ENCODE data around the gene NCR2. TPM values are rescaled to one million over a fixed set of nuclear protein-coding genes. Genes with fewer than 3 reads are reported as not detected.

Gene NCR2
- total RNA-seq, 1 experiment from 2014 or later = not detected

DNA sequence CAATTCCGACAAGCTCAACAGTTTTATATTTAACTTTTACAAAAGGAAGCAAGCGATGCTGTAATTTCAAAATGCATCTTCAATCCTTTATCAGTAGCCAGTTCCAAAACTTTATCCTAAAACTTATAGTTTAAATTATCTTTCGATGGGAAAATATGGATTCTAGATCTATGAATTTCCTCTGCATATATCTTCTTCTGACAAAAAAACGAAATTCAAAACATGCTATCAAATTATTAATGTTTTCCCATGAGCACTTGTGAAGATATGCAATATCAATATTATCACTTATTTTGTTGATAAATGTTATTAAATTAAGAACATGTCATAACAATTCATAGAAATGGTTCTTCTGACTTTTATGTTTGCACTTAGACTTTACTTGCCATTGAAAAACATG is 2.3 kb downstream of the NCR2 start:
- Mint-ChIP-seq H3K4me1 (ENCODE audit: low read depth, unreplicated experiment) (no peaks in the 10 kb centered on the region), H3K27ac (ENCODE audit: unreplicated experiment) (no peak overlapping the region), H3K27me3 (ENCODE audit: unreplicated experiment) (peaks cover 64% of the 10 kb centered on the region), H3K4me3 (ENCODE audit: low read depth, unreplicated experiment) (no peak overlapping the region), H3K36me3 (ENCODE audit: insufficient read depth, unreplicated experiment) (no peaks in the 10 kb centered on the region), H3K9me3 (ENCODE audit: low read depth, unreplicated experiment) (no peaks in the 10 kb centered on the region)
- no peak for DNase-seq
- TF ChIP-seq, protein P1, sequence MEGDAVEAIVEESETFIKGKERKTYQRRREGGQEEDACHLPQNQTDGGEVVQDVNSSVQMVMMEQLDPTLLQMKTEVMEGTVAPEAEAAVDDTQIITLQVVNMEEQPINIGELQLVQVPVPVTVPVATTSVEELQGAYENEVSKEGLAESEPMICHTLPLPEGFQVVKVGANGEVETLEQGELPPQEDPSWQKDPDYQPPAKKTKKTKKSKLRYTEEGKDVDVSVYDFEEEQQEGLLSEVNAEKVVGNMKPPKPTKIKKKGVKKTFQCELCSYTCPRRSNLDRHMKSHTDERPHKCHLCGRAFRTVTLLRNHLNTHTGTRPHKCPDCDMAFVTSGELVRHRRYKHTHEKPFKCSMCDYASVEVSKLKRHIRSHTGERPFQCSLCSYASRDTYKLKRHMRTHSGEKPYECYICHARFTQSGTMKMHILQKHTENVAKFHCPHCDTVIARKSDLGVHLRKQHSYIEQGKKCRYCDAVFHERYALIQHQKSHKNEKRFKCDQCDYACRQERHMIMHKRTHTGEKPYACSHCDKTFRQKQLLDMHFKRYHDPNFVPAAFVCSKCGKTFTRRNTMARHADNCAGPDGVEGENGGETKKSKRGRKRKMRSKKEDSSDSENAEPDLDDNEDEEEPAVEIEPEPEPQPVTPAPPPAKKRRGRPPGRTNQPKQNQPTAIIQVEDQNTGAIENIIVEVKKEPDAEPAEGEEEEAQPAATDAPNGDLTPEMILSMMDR (IDR thresholded peaks at IDR 0.05; ENCODE audit: unreplicated experiment) = no peak
- no TSS peak for BruUV-seq (replicated peaks)
- CTCF ChIA-PET = interaction anchor here (1.0 kb wide), 1 partner anchor 206 kb away, joined by 3 read pairs; no protein-coding TSS in a partner anchor
- intact Hi-C loops (cut with micrococcal nuclease; ENCODE audit: unreplicated experiment) = no loop called here

DNA sequence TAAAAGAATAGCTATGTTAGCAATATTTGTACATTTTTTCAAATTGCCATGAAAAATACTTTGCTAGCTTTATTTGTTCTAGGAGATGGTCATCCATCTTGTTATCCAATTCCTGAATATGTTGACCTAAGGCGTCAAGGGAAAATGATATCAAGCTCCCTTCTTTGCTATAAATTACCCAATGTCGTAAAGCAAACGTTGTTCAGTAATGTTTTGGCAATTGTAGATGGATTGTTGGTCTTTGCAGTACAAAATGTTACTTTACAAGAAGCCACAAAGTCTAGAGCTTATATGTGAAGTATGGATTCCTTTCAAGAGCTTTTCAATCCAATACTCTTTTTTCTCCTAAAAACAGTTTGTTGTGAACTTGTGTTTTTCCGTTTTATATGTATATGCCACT is 3.3 kb downstream of the NCR2 start:
- no peak overlapping the region for H3K27ac Mint-ChIP-seq (ENCODE audit: unreplicated experiment)
- no peak overlapping the region for H3K4me3 Mint-ChIP-seq (ENCODE audit: low read depth, unreplicated experiment)
- no peak for DNase-seq
- no peaks in the 10 kb centered on the region for H3K36me3 Mint-ChIP-seq (ENCODE audit: insufficient read depth, unreplicated experiment)
- no TSS peak for BruUV-seq (replicated peaks)
- CTCF ChIA-PET = interaction anchor here (1.0 kb wide), 1 partner anchor 207 kb away, joined by 3 read pairs; no protein-coding TSS in a partner anchor
- H3K9me3 Mint-ChIP-seq (ENCODE audit: low read depth, unreplicated experiment) = no peaks in the 10 kb centered on the region
- H3K27me3 Mint-ChIP-seq (ENCODE audit: unreplicated experiment) = peaks cover 64% of the 10 kb centered on the region
- TF ChIP-seq, protein P1 (IDR thresholded peaks at IDR 0.05; ENCODE audit: unreplicated experiment) = no peak
- H3K4me1 Mint-ChIP-seq (ENCODE audit: low read depth, unreplicated experiment) = no peaks in the 10 kb centered on the region
- intact Hi-C loops (cut with micrococcal nuclease; ENCODE audit: unreplicated experiment) = no loop called here

DNA sequence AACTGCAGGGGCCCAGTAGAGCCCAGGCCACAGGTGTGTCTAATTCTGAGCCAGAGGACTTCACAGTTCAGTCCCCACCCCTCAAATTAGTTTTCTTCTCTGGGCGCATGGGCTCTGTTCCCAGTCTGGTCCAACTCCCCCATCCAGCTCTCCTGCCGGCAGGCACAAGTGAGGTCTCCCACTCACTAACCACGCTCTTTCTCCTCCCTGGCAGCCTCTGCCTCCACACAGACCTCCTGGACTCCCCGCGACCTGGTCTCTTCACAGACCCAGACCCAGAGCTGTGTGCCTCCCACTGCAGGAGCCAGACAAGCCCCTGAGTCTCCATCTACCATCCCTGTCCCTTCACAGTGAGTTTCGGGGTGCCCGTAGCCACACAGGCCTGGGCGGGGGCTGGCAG is 6.2 kb downstream of the NCR2 start:
- Mint-ChIP-seq H3K9me3 (ENCODE audit: low read depth, unreplicated experiment) (peaks cover 3% of the 10 kb centered on the region), H3K36me3 (ENCODE audit: insufficient read depth, unreplicated experiment) (no peaks in the 10 kb centered on the region), H3K4me1 (ENCODE audit: low read depth, unreplicated experiment) (no peaks in the 10 kb centered on the region), H3K27ac (ENCODE audit: unreplicated experiment) (no peak overlapping the region), H3K27me3 (ENCODE audit: unreplicated experiment) (peaks cover 64% of the 10 kb centered on the region), H3K4me3 (ENCODE audit: low read depth, unreplicated experiment) (no peak overlapping the region)
- intact Hi-C loops (cut with micrococcal nuclease; ENCODE audit: unreplicated experiment) = no loop called here
- BruUV-seq (replicated peaks) = no TSS peak
- no peak for DNase-seq
- CTCF ChIA-PET = no interaction called here
- TF ChIP-seq, protein P1 (IDR thresholded peaks at IDR 0.05; ENCODE audit: unreplicated experiment) = no peak

DNA sequence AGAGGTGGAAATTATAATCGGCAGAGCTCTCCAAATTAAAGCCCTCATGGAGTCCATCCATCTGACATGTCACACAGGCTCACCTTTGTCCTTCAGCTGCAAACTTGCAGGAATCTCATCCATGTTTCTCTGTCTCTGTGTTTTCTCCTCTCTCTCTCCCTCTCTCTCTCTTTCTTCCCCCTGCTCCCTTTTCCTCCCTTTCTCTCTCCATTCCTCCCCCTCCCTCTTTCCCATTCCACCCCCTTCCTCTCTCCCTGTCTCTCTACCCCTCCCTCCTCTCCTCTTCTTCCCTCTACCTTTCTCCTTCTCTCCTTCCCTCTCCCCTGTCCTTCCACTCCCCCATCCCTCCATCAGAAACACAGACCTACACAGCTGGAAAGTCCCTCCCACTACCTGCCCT is 6.8 kb downstream of the NCR2 start:
- TF ChIP-seq, protein P1 (IDR thresholded peaks at IDR 0.05; ENCODE audit: unreplicated experiment) = no peak
- BruUV-seq (replicated peaks) = no TSS peak
- H3K27ac Mint-ChIP-seq (ENCODE audit: unreplicated experiment) = no peak overlapping the region
- H3K4me1 Mint-ChIP-seq (ENCODE audit: low read depth, unreplicated experiment) = no peaks in the 10 kb centered on the region
- CTCF ChIA-PET = interaction anchor here (0.6 kb wide), 1 partner anchor 96 kb away, joined by 3 read pairs; no protein-coding TSS in a partner anchor
- peaks cover 3% of the 10 kb centered on the region for H3K9me3 Mint-ChIP-seq (ENCODE audit: low read depth, unreplicated experiment)
- H3K36me3 Mint-ChIP-seq (ENCODE audit: insufficient read depth, unreplicated experiment) = no peaks in the 10 kb centered on the region
- no peak for DNase-seq
- peaks cover 69% of the 10 kb centered on the region for H3K27me3 Mint-ChIP-seq (ENCODE audit: unreplicated experiment)
- no peak overlapping the region for H3K4me3 Mint-ChIP-seq (ENCODE audit: low read depth, unreplicated experiment)
- intact Hi-C loops (cut with micrococcal nuclease; ENCODE audit: unreplicated experiment) = no loop called here
